Testis (tissue), 2 donors: Measurements from ENCODE around the gene SERPINB2.

ENCODE experiments used
- CTCF ChIP-seq, 3 experiments: fragments of 450-650 bp in 2 of 3; fragments of 200-600 bp in 1 of 3; sonication (generic) in 1 of 3; IDR thresholded peaks; one replicate each; pipeline ENCODE4 v1.5.1; 2016 to 2019; ENCODE audit warnings: antibody characterized with exemption in 3 of 3, mild to moderate bottlenecking in 2 of 3, moderate library complexity in 1 of 3
- POLR2A ChIP-seq: fragments of 450-650 bp; IDR thresholded peaks from one replicate; pipeline ENCODE4 v1.6.1; 2017; ENCODE audit warnings: antibody characterized with exemption, mild to moderate bottlenecking, moderate library complexity

GRCh38 chr18:63887424-63887823, at the start of gene SERPINB2:
- TF ChIP-seq CTCF (IDR thresholded peaks at IDR 0.05) (no peak), POLR2A (no peak)
